Mucosa of rectum (tissue), 2 donors: ENCODE results near the gene ITK.

Experiments used
- H3K27ac ChIP-seq, 2 donors: one replicate each; pipeline ENCODE4 v1.7.0; 2013; ENCODE audit warnings: inconsistent platforms in 2 of 2, low read depth in 2 of 2, low read length in 2 of 2
- H3K27me3 ChIP-seq, 2 donors: one replicate each; pipeline ENCODE4 v1.7.0; 2013; ENCODE audit warnings: low read length in 2 of 2; ENCODE audit not compliant: control insufficient read depth in 2 of 2, insufficient read depth in 2 of 2
- H3K36me3 ChIP-seq, 2 donors: one replicate each; pipeline ENCODE4 v1.7.0; 2013; ENCODE audit warnings: low read length in 2 of 2; ENCODE audit not compliant: control insufficient read depth in 2 of 2, insufficient read depth in 2 of 2
- H3K4me1 ChIP-seq, 2 donors: one replicate each; pipeline ENCODE4 v1.7.0; 2013; ENCODE audit warnings: low read length in 2 of 2, mild to moderate bottlenecking in 1 of 2; ENCODE audit not compliant: control insufficient read depth in 2 of 2, insufficient read depth in 2 of 2
- H3K4me3 ChIP-seq, 2 donors: one replicate each; pipeline ENCODE4 v1.7.0; 2013; ENCODE audit warnings: low read length in 2 of 2
- H3K9ac ChIP-seq, 2 donors: one replicate each; pipeline ENCODE4 v1.7.0; 2013; ENCODE audit warnings: low read length in 2 of 2, low read depth in 1 of 2, mild to moderate bottlenecking in 1 of 2
- H3K9me3 ChIP-seq, 2 donors: one replicate each; pipeline ENCODE4 v1.7.0; 2013; ENCODE audit warnings: low read length in 2 of 2; ENCODE audit not compliant: control insufficient read depth in 2 of 2
- donor health status: healthy.
- donor health status: Normal muscosa, but diverticular disease.

Gene ITK

GRCh38 chr5:157278319-157279037, 97.8 kb downstream of the ITK start:
- H3K36me3 ChIP-seq = no peaks in the 10 kb centered on the region
- no peak overlapping the region for H3K4me3 ChIP-seq
- H3K27ac ChIP-seq = no peak overlapping the region
- H3K9ac ChIP-seq = no peak overlapping the region
- no peaks in the 10 kb centered on the region for H3K27me3 ChIP-seq
- peaks cover 0 to 1% of the 10 kb centered on the region in 2 donors for H3K4me1 ChIP-seq
- H3K9me3 ChIP-seq = no peaks in the 10 kb centered on the region

DNA sequence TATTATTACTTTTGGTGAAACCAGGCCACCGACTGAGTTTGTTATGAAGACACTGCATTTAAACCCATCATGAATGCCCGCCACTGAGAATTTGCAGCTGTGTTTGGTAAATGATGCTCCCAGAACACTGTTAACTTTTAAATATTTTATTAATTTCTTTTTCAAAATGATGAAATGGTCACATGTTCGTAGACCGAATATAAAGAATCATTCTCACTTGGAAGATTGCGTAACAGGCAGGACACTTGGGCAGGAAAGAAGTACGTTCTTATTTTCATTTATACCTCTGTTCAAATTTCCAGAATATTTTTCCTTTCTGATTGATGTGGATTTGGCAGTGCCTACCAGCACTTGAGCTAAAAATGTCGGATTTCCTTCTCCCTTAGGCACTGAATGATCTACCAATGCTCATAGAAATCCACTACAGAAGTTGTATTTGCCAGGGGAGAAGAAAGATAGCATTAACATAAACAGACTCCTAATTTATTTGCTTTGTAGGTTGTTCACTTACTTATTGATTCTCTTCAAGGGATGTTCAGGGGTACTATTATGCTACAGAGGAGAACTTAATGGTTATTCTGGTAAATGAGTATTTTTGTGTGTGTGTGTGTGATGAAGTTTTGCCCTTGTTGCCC, 99.1 kb downstream of the ITK start:
- Histone ChIP-seq H3K4me1 (peaks cover 0 to 3% of the 10 kb centered on the region in 2 donors), H3K9me3 (no peaks in the 10 kb centered on the region), H3K36me3 (no peaks in the 10 kb centered on the region), H3K9ac (no peak overlapping the region), H3K4me3 (no peak overlapping the region), H3K27me3 (no peaks in the 10 kb centered on the region), H3K27ac (no peak overlapping the region)

GRCh38 chr5:157280927-157281326, 100.3 kb downstream of the ITK start:
- H3K4me3 ChIP-seq = no peak overlapping the region
- H3K4me1 ChIP-seq = peaks cover 0 to 3% of the 10 kb centered on the region in 2 donors
- no peaks in the 10 kb centered on the region for H3K9me3 ChIP-seq
- peaks cover 0 to 4% of the 10 kb centered on the region in 2 donors for H3K36me3 ChIP-seq
- H3K27ac ChIP-seq = no peak overlapping the region
- H3K9ac ChIP-seq = no peak overlapping the region
- H3K27me3 ChIP-seq = no peaks in the 10 kb centered on the region

DNA sequence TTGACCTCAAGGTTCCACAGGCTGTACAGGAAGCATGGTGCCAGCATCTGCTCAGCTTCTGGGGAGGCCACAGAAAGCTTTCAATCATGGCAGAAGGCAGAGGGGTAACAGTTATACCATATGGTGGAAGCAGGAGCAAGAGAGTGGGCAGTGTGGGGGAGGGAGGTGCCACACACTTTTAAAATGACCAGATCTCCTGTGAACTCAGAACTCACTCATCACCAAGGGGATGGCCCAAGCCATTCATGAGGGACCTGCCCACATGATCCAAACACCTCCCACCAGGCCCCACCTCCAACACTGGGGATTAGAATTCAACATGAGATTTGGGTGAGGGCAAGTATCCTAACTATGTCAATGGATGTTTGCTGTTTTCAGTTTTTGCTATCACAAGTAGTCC, 101.5 kb downstream of the ITK start:
- H3K4me3 ChIP-seq = no peak overlapping the region
- no peaks in the 10 kb centered on the region for H3K27me3 ChIP-seq
- no peaks in the 10 kb centered on the region for H3K9me3 ChIP-seq
- H3K27ac ChIP-seq = no peak overlapping the region
- H3K4me1 ChIP-seq = peaks cover 0 to 3% of the 10 kb centered on the region in 2 donors
- H3K36me3 ChIP-seq = peaks cover 4 to 11% of the 10 kb centered on the region in 2 donors
- no peak overlapping the region for H3K9ac ChIP-seq

DNA sequence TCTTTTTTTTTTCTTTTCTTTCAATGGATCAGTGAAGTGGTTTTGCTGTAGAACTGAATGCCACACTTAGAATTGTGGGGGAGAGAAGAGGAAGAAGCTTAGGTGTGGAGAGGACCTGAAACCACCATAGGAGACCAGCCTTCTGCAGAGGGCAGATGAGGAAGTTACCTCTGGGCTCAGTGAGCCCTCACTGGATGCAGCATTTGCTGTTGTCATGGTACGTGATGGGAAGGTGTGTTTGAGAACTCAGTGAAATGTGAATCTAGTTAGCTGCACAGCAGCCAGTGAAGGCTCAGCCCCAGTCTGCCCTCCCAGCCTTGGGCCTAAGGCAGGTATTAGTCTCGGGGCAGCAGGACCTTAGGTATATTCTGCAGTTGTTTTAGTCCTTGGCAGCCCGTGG, 102.8 kb downstream of the ITK start:
- Histone ChIP-seq H3K27ac (no peak overlapping the region), H3K36me3 (peaks cover 4 to 15% of the 10 kb centered on the region in 2 donors), H3K27me3 (no peaks in the 10 kb centered on the region), H3K4me1 (peaks cover 0 to 3% of the 10 kb centered on the region in 2 donors), H3K9me3 (no peaks in the 10 kb centered on the region), H3K9ac (no peak overlapping the region), H3K4me3 (no peak overlapping the region)

- no peak overlapping the region for H3K27ac ChIP-seq
- no peak overlapping the region for H3K4me3 ChIP-seq
- no peak overlapping the region for H3K9ac ChIP-seq
- peaks cover 0 to 3% of the 10 kb centered on the region in 2 donors for H3K4me1 ChIP-seq
- no peaks in the 10 kb centered on the region for H3K27me3 ChIP-seq
- H3K9me3 ChIP-seq = no peaks in the 10 kb centered on the region
- peaks cover 4 to 15% of the 10 kb centered on the region in 2 donors for H3K36me3 ChIP-seq
Observed at GRCh38 chr5:157284458-157285212, 104.0 kb downstream of the ITK start.

GRCh38 chr5:157285310-157286035, 104.8 kb downstream of the ITK start:
- H3K27ac ChIP-seq = no peak overlapping the region
- H3K36me3 ChIP-seq = peaks cover 4 to 15% of the 10 kb centered on the region in 2 donors
- H3K9me3 ChIP-seq = no peaks in the 10 kb centered on the region
- H3K4me1 ChIP-seq = peaks cover 0 to 3% of the 10 kb centered on the region in 2 donors
- no peaks in the 10 kb centered on the region for H3K27me3 ChIP-seq
- H3K4me3 ChIP-seq = no peak overlapping the region
- H3K9ac ChIP-seq = no peak overlapping the region

DNA sequence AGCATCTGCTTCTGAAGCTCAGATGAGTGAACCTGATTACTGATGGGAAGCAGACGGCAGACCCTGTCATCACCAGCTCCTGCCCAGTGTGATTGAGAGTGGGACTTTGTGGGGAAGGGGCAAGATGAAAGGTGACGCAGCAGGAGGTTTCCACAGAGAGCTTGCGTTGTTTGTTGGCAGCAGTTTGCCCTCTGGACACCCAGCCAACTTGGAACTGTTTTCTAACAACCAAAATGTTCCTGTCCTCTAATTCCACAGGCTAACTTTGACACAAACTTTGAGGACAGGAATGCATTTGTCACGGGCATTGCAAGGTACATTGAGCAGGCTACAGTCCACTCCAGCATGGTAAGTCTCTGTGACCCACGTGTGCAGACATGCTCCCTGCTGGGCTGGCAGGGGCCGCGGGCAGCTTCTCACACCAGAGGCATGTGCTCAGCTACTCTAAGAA, 106.1 kb downstream of the ITK start:
- no peaks in the 10 kb centered on the region for H3K27me3 ChIP-seq
- H3K4me1 ChIP-seq = peaks cover 5 to 8% of the 10 kb centered on the region in 2 donors
- no peak overlapping the region for H3K9ac ChIP-seq
- H3K4me3 ChIP-seq = no peak overlapping the region
- H3K9me3 ChIP-seq = no peaks in the 10 kb centered on the region
- H3K27ac ChIP-seq = no peak overlapping the region
- H3K36me3 ChIP-seq = peaks cover 4 to 15% of the 10 kb centered on the region in 2 donors

DNA sequence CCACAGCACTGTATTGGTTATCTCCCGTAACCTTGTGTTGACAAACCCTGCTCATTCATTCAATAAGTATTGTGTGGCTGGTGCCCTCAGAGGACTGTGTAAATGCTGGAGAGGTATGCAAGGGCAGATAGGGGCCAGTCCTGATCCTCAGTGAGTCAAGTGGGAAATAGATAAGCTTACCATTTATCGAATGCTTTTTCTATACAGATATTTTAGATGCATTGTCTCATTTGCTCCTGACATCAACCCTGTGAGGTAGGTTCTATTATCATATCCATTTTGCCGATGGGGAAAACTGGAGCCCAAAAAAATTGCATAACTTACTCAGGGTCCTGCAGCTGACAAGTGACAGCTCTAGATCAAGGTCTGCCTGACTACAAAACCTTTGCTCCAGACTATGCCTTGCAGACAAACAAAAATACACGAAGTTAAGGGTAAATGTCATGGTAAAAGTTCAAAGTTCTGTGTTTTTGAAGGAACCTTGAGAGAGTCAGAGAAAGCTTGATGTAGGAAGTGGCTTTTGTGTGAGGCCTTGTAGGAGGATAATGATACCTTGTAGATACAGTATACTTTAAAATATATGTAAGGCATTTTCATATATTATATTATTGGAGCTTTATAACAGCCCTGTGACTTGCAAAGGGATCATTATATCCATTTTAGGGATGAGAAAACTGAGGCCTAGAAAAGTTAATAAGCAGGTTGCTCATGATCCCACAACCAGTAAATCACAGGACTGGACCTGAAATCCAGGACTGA, 107.9 kb downstream of the ITK start:
- peaks cover 5% of the 10 kb centered on the region in 2 donors for H3K4me1 ChIP-seq
- H3K9ac ChIP-seq = no peak overlapping the region
- H3K9me3 ChIP-seq = no peaks in the 10 kb centered on the region
- H3K36me3 ChIP-seq = peaks cover 4 to 15% of the 10 kb centered on the region in 2 donors
- no peak overlapping the region for H3K27ac ChIP-seq
- no peak overlapping the region for H3K4me3 ChIP-seq
- H3K27me3 ChIP-seq = no peaks in the 10 kb centered on the region
